Measurements from ENCODE around the gene SGSM1.

Gene SGSM1

GRCh38 chr22:24954114-24954463, 148.1 kb downstream of the SGSM1 start:
- no peak for DNase-seq

DNA sequence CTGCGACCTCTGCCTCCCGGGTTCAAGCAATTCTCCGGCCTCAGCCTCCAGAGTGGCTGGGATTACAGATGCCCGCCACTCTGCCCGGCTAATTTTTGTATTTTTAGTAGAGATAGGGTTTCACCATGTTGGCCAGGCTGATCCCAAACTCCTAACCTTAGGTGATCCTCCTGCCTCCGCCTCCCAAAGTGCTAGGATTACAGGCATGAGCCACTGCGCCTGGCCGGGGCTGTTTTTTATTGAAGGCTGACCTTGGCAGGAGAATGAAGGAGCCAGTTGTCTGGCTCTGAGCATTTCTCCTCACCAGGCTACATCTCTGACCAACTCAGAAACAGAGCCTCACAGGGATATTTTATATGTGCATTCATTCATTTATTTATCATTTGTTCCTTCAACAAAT, 148.8 kb downstream of the SGSM1 start:
- no peak for DNase-seq

GRCh38 chr22:24957043-24957442, 151.0 kb downstream of the SGSM1 start:
- no peak for DNase-seq

- DNase-seq, result no peak
These were observed 155.3 kb downstream of the SGSM1 start for GRCh38 chr22:24961217-24961844.

- no peak for DNase-seq
These were observed 156.1 kb downstream of the SGSM1 start for GRCh38 chr22:24962094-24962493.

GRCh38 chr22:24962835-24963234, 156.8 kb downstream of the SGSM1 start:
- DNase-seq, result no peak

DNA sequence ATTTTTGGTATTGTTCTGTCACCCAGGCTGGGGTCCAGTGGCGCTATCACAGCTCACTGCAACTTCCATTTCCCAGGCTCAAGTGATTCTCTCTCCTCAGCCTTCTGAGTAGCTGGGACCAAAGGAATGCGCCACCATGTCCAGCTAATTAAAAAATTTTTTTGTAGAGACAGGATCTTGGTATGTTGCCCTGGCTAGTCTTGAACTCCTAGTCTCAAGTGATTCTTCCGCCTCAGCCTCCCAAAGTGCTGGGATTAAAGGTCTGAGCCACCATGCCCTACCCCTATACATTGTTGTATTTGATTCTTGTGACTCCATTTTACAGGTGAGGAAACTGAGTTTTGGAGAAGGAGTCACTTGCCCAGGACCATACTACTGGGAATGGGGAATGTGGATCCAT, 158.4 kb downstream of the SGSM1 start:
- DNase-seq, result no peak

DNA sequence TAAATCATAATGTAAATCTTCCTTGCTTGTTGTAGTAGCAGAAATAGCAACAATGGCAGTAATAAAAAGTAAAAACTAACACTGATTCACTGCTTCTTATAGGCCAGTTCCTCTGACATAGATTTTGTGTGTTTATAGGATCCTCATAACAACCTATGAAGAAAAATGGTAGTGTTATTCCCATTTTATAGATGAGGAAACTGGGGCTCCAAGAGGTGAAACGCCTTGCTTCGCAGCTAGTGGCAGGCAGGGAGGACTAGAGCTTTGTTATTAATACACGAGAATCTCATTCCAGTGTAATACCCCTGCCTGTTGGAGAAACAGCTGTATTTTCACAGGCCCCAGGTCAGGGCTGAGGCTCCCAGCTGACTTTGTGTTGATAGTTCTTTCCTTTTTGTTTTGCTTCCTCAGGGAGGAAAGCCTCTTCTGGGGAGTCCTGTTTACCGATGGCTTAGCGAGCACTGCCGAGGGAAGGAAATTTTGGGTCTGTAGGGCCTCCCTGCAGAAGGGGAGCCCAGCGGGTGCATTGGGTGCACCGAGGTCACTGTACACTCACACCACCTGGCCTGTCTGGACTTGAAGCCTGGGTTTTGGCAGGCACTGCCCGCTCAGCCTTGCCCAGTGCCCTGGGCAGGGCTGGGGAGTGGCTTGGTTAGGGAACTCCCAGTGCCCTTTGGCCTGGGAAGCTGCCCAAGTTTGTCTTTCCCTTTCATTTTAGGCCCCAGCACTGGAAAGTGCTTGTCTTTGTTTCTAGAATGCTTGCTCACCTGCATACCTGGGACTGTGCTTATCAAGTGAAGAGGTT, 160.0 kb downstream of the SGSM1 start:
- DNase-seq, result no peak

GRCh38 chr22:24968066-24968561, 162.1 kb downstream of the SGSM1 start:
- DNase-seq, result no peak

GRCh38 chr22:24969560-24970301, 163.7 kb downstream of the SGSM1 start:
- no peak for DNase-seq

- DNase-seq, result no peak
These were observed 166.4 kb downstream of the SGSM1 start for GRCh38 chr22:24972369-24972768.

DNA sequence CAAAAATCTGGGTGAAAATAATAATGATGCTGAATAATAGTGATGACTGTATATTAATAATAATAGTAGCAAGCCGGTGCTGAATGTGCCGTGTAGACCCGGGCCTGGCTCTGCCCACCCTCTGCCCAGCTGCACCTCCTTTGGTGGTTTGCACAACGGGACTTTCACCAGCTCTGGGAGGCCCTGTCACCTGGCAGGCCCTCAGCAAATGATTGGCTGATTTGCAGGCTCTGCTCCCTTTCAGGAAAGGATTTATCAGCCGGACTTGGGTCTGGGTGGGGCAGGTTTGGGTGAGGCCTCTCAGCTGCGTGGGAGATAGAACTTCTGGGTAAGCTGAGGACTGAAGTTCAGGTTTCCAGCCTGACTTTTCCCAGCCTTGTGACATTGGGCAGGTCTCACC, 167.9 kb downstream of the SGSM1 start:
- DNase-seq, result no peak

GRCh38 chr22:24975125-24975640, 169.2 kb downstream of the SGSM1 start:
- DNase-seq, result no peak

DNA sequence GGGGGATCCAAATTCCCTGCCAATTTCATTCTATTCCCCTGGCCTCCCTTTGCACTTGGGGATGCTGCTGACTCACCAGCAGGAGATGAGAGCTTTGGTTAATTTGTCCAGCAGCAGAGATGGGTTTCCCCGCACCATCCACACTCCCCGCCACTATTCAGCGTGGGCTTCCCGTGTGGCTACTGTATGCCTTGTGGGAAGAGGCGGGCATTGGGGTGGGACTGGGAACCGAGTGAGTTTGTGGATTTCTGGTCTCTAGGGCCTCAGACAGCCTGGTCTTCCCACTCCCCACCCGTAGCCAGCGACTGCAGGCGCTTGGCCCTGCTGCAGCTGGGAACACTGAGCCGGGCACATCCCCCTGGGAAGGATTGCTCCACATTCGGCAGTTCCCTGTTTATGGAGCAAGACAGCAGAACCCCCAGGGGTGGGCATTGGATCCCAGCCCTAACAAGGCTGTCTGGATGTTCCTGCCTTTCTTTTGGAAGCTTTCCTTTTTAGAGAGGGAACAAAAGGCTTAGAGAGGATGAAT, 169.9 kb downstream of the SGSM1 start:
- DNase-seq, result no peak

GRCh38 chr22:24976442-24977218, 170.6 kb downstream of the SGSM1 start:
- no peak for DNase-seq
